Measurements from ENCODE around the gene FXYD3.

The FXYD3 gene

GRCh38 chr19:35164418-35164817 is 48.8 kb downstream of the FXYD3 start:
- DNase-seq, result no peak

GRCh38 chr19:35165200-35166058 is 49.8 kb downstream of the FXYD3 start:
- no peak for DNase-seq

GRCh38 chr19:35166100-35167063 is 50.8 kb downstream of the FXYD3 start:
- no peak for DNase-seq

GRCh38 chr19:35167251-35168119 is 51.9 kb downstream of the FXYD3 start:
- no peak for DNase-seq

DNA sequence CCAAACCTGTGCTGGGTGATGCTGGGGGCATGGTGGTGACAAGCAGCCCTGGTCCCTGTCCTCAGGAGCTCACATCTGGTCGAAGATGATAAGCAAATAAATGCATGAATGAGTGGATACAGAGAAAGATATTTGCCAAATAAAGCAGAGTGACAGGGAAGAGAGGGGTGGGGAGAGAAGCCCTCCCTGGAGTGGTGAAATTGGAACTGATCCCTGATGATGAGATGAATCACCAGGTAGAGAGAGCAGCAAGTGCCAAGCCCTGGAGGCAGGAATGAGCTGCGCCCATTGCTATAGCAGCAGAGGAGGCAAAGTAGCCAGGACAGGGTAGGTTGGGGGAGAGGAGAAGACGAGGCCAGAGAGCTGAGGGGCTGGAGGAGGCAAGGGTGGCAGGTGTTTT is 52.6 kb downstream of the FXYD3 start:
- DNase-seq, result no peak

- no peak for DNase-seq
Observed at GRCh38 chr19:35169221-35169995, 53.8 kb downstream of the FXYD3 start.

DNA sequence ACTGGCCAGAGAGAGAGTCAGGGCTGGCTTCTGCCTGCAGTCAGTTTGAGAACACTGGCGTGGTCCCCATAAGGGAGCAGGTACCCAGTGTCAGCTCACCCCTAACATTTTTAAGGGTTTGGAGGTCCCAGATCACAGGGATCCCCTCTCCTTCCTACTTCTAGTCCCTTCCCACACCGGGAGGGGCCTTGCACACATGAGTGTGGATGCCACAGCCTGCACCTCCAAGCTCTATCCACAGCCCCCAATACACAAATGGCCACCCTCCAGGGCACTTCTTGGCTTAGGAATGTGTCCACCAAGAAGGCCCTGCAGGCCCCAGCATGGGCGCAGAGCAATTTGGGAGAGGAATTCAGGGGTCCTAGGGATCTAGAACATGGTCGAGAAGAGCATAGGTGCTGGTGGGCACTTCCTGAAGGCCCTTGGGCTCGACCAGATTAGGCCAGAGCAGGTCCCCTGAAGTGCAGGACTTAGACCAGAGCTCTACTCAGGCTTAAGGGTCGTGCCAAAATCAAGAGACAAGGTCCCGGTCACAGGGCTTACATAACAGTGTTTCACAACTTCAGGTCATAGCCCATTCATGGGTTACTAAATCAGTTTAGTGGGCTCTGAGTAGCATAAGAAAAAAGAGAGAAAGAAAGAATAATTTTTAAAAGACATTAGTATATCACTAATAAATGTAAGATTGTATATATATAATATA is 54.9 kb downstream of the FXYD3 start:
- DNase-seq, result no peak

- no peak for DNase-seq
Observed at GRCh38 chr19:35171730-35172129, 56.1 kb downstream of the FXYD3 start.
